HepG2 (cell line): ENCODE data around the gene FAM53B. TPM values are rescaled to one million over a fixed set of nuclear protein-coding genes. Genes with fewer than 3 reads are reported as not detected.

ENCODE experiments used
- ATAC-seq: fragments of 200-7000 bp; cut with Tn5 transposase; 3 replicates; pipeline ENCODE4 v1.9.1; 2020; ENCODE audit warnings: mild to moderate bottlenecking, moderate library complexity
- BruUV-seq: library from RNA; stranded (reverse); fragments of 400-500 nt; replicated peaks from 2 replicates; lab custom pipeline; 2021; lab: Mats Ljungman, UMichigan
- CTCF ChIA-PET: fragments of 300-600 bp; formaldehyde crosslinking; extraction: SDS; loops from one replicate; lab custom pipeline; 2021; ENCODE audit warnings: low total read pairs, inconsistent platforms, low intra/inter-chr PET ratio; lab: Yijun Ruan, JAX
- POLR2A ChIA-PET: fragments of 350-600 bp; sonication (Branson Sonifier 250); formaldehyde crosslinking; loops from one replicate; lab custom pipeline; 2020; ENCODE audit warnings: antibody characterized with exemption, inconsistent platforms; lab: Yijun Ruan, JAX
- DNase-seq: peaks from one replicate; pipeline ENCODE4 v3.0.0-alpha.2; 2015; ENCODE audit warnings: low spot score
- FAIRE-seq: peaks from 3 replicates; lab custom pipeline; 2011; peaks lifted over from hg19 to GRCh38; lab: Jason Lieb, UNC
- H2AFZ ChIP-seq: one replicate; pipeline ENCODE4 v1.6.1; 2011; ENCODE audit warnings: low read length, inconsistent platforms
- H3K27ac ChIP-seq: fragments of 300-600 bp; 3 replicates; pipeline ENCODE4 v1.8.0; 2011; ENCODE audit warnings: mixed run types, mild to moderate bottlenecking, mixed read lengths, low read length, inconsistent platforms; ENCODE audit not compliant: insufficient read depth; ENCODE audit errors: extremely low read length
- H3K27me3 ChIP-seq, 2 experiments: fragments of 200-600 bp in 1 of 2; 2 replicates in 1 of 2; 3 replicates in 1 of 2; pipeline versions ENCODE4 v1.6.0 to v1.8.0; 2011; ENCODE audit warnings: low read length in 2 of 2, mild to moderate bottlenecking in 2 of 2, moderate library complexity in 2 of 2, inconsistent platforms in 1 of 2; ENCODE audit not compliant: insufficient read depth in 2 of 2, control insufficient read depth in 1 of 2
- H3K36me3 ChIP-seq, 2 experiments: fragments of 200-600 bp in 1 of 2; replicated peaks in 1 of 2; 2 replicates in 1 of 2; 3 replicates in 1 of 2; pipeline versions ENCODE4 v1.5.1 to v1.8.0; 2011; ENCODE audit warnings: low read length in 2 of 2, inconsistent platforms in 1 of 2; ENCODE audit not compliant: insufficient read depth in 2 of 2, control insufficient read depth in 1 of 2
- H3K4me1 ChIP-seq: 2 replicates; pipeline ENCODE4 v1.5.1; 2012; ENCODE audit warnings: low read length, inconsistent platforms; ENCODE audit not compliant: insufficient read depth
- H3K4me2 ChIP-seq: 2 replicates; pipeline ENCODE4 v1.6.0; 2011; ENCODE audit warnings: low read depth, low read length, inconsistent platforms
- H3K4me3 ChIP-seq, 3 experiments: fragments of 200-600 bp in 1 of 3; sonication (generic), shearing (Covaris generic) in 1 of 3; replicated peaks in 1 of 3; 2 replicates each; pipeline ENCODE4 v1.5.1; 2011 to 2016; ENCODE audit warnings: low read length in 3 of 3, inconsistent platforms in 2 of 3, low read depth in 2 of 3, mild to moderate bottlenecking in 2 of 3, control low read depth in 1 of 3, mixed read lengths in 1 of 3; ENCODE audit not compliant: insufficient read depth in 1 of 3
- H3K79me2 ChIP-seq: one replicate; pipeline ENCODE4 v1.6.1; 2011; ENCODE audit warnings: low read length, inconsistent platforms; ENCODE audit not compliant: insufficient read depth
- H3K9ac ChIP-seq: 2 replicates; pipeline ENCODE4 v1.6.0; 2011; ENCODE audit warnings: mild to moderate bottlenecking, low read depth, low read length, inconsistent platforms; ENCODE audit not compliant: insufficient read depth
- H3K9me3 ChIP-seq: 2 replicates; pipeline ENCODE4 v1.5.1; 2012; ENCODE audit warnings: mild to moderate bottlenecking, low read length
- H4K20me1 ChIP-seq: 2 replicates; pipeline ENCODE4 v1.6.0; 2011; ENCODE audit warnings: inconsistent platforms, mild to moderate bottlenecking, low read length, moderate library complexity; ENCODE audit not compliant: insufficient read depth
- CBX5 ChIP-seq: sonication (generic); formaldehyde crosslinking; IDR thresholded peaks from 2 replicates; pipeline ENCODE4 v1.4.0; 2020; ENCODE audit warnings: missing genetic modification reagents, borderline replicate concordance
- FOXA1 ChIP-seq, 2 experiments: fragments of 450-650 bp in 1 of 2; sonication (generic) in 1 of 2; formaldehyde crosslinking in 1 of 2; IDR thresholded peaks; 2 replicates each; pipeline versions ENCODE4 v1.4.0 to v1.6.1; 2016 to 2020; ENCODE audit warnings: missing genetic modification reagents in 1 of 2
- FOXP1 ChIP-seq, 2 experiments: fragments of 450-650 bp in 1 of 2; IDR thresholded peaks; 2 replicates each; pipeline ENCODE4 v1.6.1; 2017 to 2018; ENCODE audit warnings: antibody characterized with exemption in 1 of 2
- HMG20A ChIP-seq: IDR thresholded peaks from 2 replicates; pipeline ENCODE4 v1.6.1; 2016; ENCODE audit warnings: borderline replicate concordance
- KDM5B ChIP-seq: sonication (generic); formaldehyde crosslinking; IDR thresholded peaks from 2 replicates; pipeline ENCODE4 v1.4.0; 2020; ENCODE audit warnings: missing genetic modification reagents, mild to moderate bottlenecking, borderline replicate concordance
- LCORL ChIP-seq, 2 experiments: fragments of 450-650 bp in 1 of 2; sonication (generic) in 1 of 2; formaldehyde crosslinking in 1 of 2; IDR thresholded peaks; 2 replicates each; pipeline versions ENCODE4 v1.5.0 to v1.6.1; 2017 to 2020; ENCODE audit warnings: antibody characterized with exemption in 1 of 2, missing genetic modification reagents in 1 of 2
- RBM39 ChIP-seq: fragments of 200-400 bp; formaldehyde crosslinking; IDR thresholded peaks from one replicate; pipeline ENCODE4 v1.6.1; 2018; ENCODE audit warnings: antibody characterized with exemption, mild to moderate bottlenecking, low read depth, low read length; ENCODE audit not compliant: poor library complexity, severe bottlenecking
- RELA ChIP-seq: sonication (generic); formaldehyde crosslinking; IDR thresholded peaks from 2 replicates; pipeline ENCODE4 v1.4.0; 2020; ENCODE audit warnings: missing genetic modification reagents
- SMARCE1 ChIP-seq: fragments of 450-650 bp; IDR thresholded peaks from 2 replicates; pipeline ENCODE4 v1.6.1; 2017; ENCODE audit warnings: borderline replicate concordance
- ZNF235 ChIP-seq: sonication (generic); formaldehyde crosslinking; IDR thresholded peaks from 2 replicates; pipeline ENCODE4 v1.8.1; 2023; ENCODE audit warnings: mild to moderate bottlenecking, missing genetic modification reagents, borderline replicate concordance
- ZNF790 ChIP-seq: sonication (generic); formaldehyde crosslinking; IDR thresholded peaks from 2 replicates; pipeline ENCODE4 v1.8.0; 2022; ENCODE audit warnings: missing genetic modification reagents, mild to moderate bottlenecking, borderline replicate concordance
- WGBS: methylation state at CpG from one replicate; pipeline ENCODE4 v1.1.6; 2017; ENCODE audit warnings: low lambda C conversion rate; 5-methylcytosine and 5-hydroxymethylcytosine counted together
- in situ Hi-C: cut with HindIII; loops from 2 replicates; pipeline ENCODE4 v1.10.0; 2017; ENCODE audit warnings: low pct_unique_long_range_greater_than_20kb; ENCODE audit not compliant: extremely low pct_ligation_motif_present
- intact Hi-C: fragments of 100-400 bp; cut with micrococcal nuclease; formaldehyde crosslinking; loops from one replicate; pipeline ENCODE4 v1.10.0; 2022; ENCODE audit not compliant: unreplicated experiment
- polyA plus RNA-seq, 8 experiments: library from polyadenylated mRNA; depleted of rRNA in 3 of 8; stranded (reverse) in 7 of 8; unstranded in 1 of 8; fragments of >200 nt; fragmentation: Illumina TruSeq in 4 of 8; extraction: Trizol in 4 of 8; gene quantifications; 2 replicates each; pipeline versions ENCODE4 v1.2.1 to v1.2.3, GENCODE V29; 2011 to 2016; ENCODE audit warnings: low read depth in 4 of 8, missing spikeins in 1 of 8, mixed read lengths in 1 of 8; ENCODE audit not compliant: insufficient read depth in 1 of 8
- total RNA-seq, 5 experiments: library from RNA; depleted of rRNA; stranded (reverse); fragments of >200 nt; fragmentation: Illumina TruSeq; extraction: Trizol; gene quantifications; 2 replicates each; pipeline ENCODE4 v1.2.3, GENCODE V29; 2016; ENCODE audit warnings: low read depth in 1 of 5
- TF ChIP-seq, protein P1 (sequence below): sonication (generic); formaldehyde crosslinking; IDR thresholded peaks from 2 replicates; pipeline ENCODE4 v1.4.0; 2020; ENCODE audit warnings: missing genetic modification reagents
- TF ChIP-seq, protein P2 (sequence below): sonication (generic); formaldehyde crosslinking; IDR thresholded peaks from 2 replicates; pipeline ENCODE4 v1.5.0; 2020; ENCODE audit warnings: mild to moderate bottlenecking, missing genetic modification reagents, borderline replicate concordance
- TF ChIP-seq, protein P3 (sequence below): sonication (generic); formaldehyde crosslinking; IDR thresholded peaks from 2 replicates; pipeline ENCODE4 v1.4.0; 2020; ENCODE audit warnings: missing genetic modification reagents; ENCODE audit errors: not compliant biosample characterization

FAM53B gene
- total and polyA plus RNA-seq, 2 of the 13 experiments (the other 11 are each of a cell fraction or from before 2014, with no cell fraction given), result 6.4 to 19.3 TPM

DNA sequence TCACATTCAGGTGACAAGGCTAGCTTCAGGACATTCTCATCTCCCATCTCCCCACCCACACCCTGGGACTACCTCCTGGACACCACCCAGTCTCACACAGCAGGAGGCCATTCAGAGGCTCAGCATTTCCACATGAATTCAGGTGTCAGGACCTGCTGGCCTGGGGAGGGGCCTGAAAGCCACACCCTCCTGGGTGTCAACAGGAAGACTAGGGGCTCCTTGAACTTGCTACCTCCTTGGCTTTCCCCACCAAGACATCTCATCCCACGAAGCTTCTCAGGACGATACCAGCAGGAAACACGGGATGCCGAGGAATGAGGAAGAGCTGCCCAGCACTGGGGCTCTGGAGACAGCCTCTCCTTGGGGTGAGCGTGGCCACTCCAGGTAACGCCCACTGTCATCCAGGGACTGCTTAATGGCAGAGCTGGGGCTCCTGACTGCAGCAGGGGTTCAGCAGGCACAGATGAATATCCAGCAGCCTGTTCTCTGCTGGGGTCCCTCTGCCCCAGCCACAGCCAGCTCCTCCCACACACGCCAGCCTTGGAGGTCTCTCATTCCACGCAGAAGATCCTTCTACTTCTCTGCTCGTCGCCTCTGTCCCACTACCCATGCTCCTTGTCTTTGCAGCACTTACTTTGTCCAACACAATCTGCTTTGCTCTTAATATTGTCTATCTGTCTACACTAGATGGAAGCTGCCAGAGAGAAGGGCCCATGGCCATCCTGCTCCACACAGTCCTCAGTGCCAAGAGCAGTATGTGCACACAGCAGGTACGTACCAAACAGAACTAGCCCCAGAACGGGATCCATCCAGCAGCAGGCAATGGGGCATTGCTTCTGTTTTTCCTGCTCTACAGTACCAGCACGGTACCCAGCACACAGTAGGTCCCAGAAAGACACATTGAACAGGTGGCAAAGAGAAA, 88.7 kb downstream of the FAM53B start:
- CTCF ChIA-PET, result no interaction called here
- ATAC-seq, result no peak
- H3K9ac ChIP-seq, result no peak overlapping the region
- H3K27ac ChIP-seq, result no peak overlapping the region
- H3K27me3 ChIP-seq, result no peaks in the 10 kb centered on the region
- H3K79me2 ChIP-seq, result no peaks in the 10 kb centered on the region
- no peak overlapping the region for H3K4me2 ChIP-seq
- peaks cover 26% of the 10 kb centered on the region for H3K4me1 ChIP-seq
- H3K9me3 ChIP-seq, result no peaks in the 10 kb centered on the region
- no peaks in the 10 kb centered on the region for H4K20me1 ChIP-seq
- H2AFZ ChIP-seq, result no peak overlapping the region
- no peak overlapping the region for H3K4me3 ChIP-seq
- H3K36me3 ChIP-seq, result peaks cover 0 to 5% of the 10 kb centered on the region in 2 experiments; a peak in 2 of 5 replicates
- DNase-seq, result no peak
- in situ Hi-C loops (no loop called here), intact Hi-C loops (no loop called here)
- BruUV-seq, result no TSS peak
- 88% methylated on average over 8 of the region's 13 CpGs for WGBS
- POLR2A ChIA-PET, result no interaction called here
- no peak for FAIRE-seq
- TF ChIP-seq, protein P1, sequence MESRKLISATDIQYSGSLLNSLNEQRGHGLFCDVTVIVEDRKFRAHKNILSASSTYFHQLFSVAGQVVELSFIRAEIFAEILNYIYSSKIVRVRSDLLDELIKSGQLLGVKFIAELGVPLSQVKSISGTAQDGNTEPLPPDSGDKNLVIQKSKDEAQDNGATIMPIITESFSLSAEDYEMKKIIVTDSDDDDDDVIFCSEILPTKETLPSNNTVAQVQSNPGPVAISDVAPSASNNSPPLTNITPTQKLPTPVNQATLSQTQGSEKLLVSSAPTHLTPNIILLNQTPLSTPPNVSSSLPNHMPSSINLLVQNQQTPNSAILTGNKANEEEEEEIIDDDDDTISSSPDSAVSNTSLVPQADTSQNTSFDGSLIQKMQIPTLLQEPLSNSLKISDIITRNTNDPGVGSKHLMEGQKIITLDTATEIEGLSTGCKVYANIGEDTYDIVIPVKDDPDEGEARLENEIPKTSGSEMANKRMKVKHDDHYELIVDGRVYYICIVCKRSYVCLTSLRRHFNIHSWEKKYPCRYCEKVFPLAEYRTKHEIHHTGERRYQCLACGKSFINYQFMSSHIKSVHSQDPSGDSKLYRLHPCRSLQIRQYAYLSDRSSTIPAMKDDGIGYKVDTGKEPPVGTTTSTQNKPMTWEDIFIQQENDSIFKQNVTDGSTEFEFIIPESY (CRISPR knock-in tag), result no peak
- TF ChIP-seq FOXP1 (IDR thresholded peaks at IDR 0.05) (no peak), FOXP1 (CRISPR knock-in tag; IDR thresholded peaks at IDR 0.05) (no peak), HMG20A (CRISPR knock-in tag) (no peak), LCORL (IDR thresholded peaks at IDR 0.05) (no peak), LCORL (CRISPR knock-in tag; IDR thresholded peaks at IDR 0.05) (no peak), ZNF235 (CRISPR knock-in tag) (no peak), SMARCE1 (no peak), FOXA1 (IDR thresholded peaks at IDR 0.05) (no peak), FOXA1 (CRISPR knock-in tag; IDR thresholded peaks at IDR 0.05) (no peak), ZNF790 (CRISPR knock-in tag) (no peak), RBM39 (no peak), RELA (no peak), KDM5B (CRISPR knock-in tag) (no peak), CBX5 (no peak)
- TF ChIP-seq, protein P2, sequence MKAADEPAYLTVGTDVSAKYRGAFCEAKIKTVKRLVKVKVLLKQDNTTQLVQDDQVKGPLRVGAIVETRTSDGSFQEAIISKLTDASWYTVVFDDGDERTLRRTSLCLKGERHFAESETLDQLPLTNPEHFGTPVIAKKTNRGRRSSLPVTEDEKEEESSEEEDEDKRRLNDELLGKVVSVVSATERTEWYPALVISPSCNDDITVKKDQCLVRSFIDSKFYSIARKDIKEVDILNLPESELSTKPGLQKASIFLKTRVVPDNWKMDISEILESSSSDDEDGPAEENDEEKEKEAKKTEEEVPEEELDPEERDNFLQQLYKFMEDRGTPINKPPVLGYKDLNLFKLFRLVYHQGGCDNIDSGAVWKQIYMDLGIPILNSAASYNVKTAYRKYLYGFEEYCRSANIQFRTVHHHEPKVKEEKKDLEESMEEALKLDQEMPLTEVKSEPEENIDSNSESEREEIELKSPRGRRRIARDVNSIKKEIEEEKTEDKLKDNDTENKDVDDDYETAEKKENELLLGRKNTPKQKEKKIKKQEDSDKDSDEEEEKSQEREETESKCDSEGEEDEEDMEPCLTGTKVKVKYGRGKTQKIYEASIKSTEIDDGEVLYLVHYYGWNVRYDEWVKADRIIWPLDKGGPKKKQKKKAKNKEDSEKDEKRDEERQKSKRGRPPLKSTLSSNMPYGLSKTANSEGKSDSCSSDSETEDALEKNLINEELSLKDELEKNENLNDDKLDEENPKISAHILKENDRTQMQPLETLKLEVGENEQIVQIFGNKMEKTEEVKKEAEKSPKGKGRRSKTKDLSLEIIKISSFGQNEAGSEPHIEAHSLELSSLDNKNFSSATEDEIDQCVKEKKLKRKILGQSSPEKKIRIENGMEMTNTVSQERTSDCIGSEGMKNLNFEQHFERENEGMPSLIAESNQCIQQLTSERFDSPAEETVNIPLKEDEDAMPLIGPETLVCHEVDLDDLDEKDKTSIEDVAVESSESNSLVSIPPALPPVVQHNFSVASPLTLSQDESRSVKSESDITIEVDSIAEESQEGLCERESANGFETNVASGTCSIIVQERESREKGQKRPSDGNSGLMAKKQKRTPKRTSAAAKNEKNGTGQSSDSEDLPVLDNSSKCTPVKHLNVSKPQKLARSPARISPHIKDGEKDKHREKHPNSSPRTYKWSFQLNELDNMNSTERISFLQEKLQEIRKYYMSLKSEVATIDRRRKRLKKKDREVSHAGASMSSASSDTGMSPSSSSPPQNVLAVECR (CRISPR knock-in tag), result no peak
- TF ChIP-seq, protein P3, sequence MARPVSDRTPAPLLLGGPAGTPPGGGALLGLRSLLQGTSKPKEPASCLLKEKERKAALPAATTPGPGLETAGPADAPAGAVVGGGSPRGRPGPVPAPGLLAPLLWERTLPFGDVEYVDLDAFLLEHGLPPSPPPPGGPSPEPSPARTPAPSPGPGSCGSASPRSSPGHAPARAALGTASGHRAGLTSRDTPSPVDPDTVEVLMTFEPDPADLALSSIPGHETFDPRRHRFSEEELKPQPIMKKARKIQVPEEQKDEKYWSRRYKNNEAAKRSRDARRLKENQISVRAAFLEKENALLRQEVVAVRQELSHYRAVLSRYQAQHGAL (CRISPR knock-in tag), result no peak
